ENCODE data around the gene GLT1D1.
"Not testable (repeated sequence)": the region's sequence is repeated elsewhere in the genome, so short reads cannot be mapped to it uniquely, and the experiment has no call there.

Gene GLT1D1

GRCh38 chr12:128820253-128820652 lies 33.0 kb upstream of the GLT1D1 start:
- DNase-seq (ENCODE audit: low read depth in 1 of 2, low spot score in 1 of 2): no peak

- no peak for DNase-seq (ENCODE audit: low read depth in 1 of 2, low spot score in 1 of 2)
Measured at GRCh38 chr12:128820723-128821432, 32.4 kb upstream of the GLT1D1 start.

- DNase-seq (ENCODE audit: low read depth in 1 of 2, low spot score in 1 of 2): no peak
Measured at GRCh38 chr12:128823216-128823915, 29.9 kb upstream of the GLT1D1 start.

GRCh38 chr12:128823916-128824839 lies 29.1 kb upstream of the GLT1D1 start, which contains the start of gene SLC15A4:
TSS of gene SLC15A4 (minus strand) at chr12:128823958. CDS start at chr12:128823943, 15 bp downstream.
- peak; percentile 74 to 91 for DNase-seq (ENCODE audit: low read depth in 1 of 2, low spot score in 1 of 2)

- DNase-seq (ENCODE audit: low read depth in 1 of 2, low spot score in 1 of 2): no peak
Measured at GRCh38 chr12:128825835-128826234, 27.4 kb upstream of the GLT1D1 start.

GRCh38 chr12:128827724-128828123 lies 25.6 kb upstream of the GLT1D1 start:
- no peak for DNase-seq (ENCODE audit: low read depth in 1 of 2, low spot score in 1 of 2)

GRCh38 chr12:128829861-128830504 lies 23.3 kb upstream of the GLT1D1 start:
- DNase-seq (ENCODE audit: low read depth in 1 of 2, low spot score in 1 of 2): no peak

GRCh38 chr12:128830505-128830893 lies 22.8 kb upstream of the GLT1D1 start:
- no peak for DNase-seq (ENCODE audit: low read depth in 1 of 2, low spot score in 1 of 2)

- no peak for DNase-seq (ENCODE audit: low read depth in 1 of 2, low spot score in 1 of 2)
Measured at GRCh38 chr12:128833418-128833817, 19.9 kb upstream of the GLT1D1 start.

- not testable (repeated sequence) for DNase-seq (ENCODE audit: low read depth in 1 of 2, low spot score in 1 of 2)
Measured at GRCh38 chr12:128839885-128840284, 13.4 kb upstream of the GLT1D1 start.

GRCh38 chr12:128840862-128841468 lies 12.3 kb upstream of the GLT1D1 start:
- no peak for DNase-seq (ENCODE audit: low read depth in 1 of 2, low spot score in 1 of 2)

GRCh38 chr12:128842579-128842978 lies 10.7 kb upstream of the GLT1D1 start:
- DNase-seq (ENCODE audit: low read depth in 1 of 2, low spot score in 1 of 2): no peak

- no peak for DNase-seq (ENCODE audit: low read depth in 1 of 2, low spot score in 1 of 2)
Measured at GRCh38 chr12:128843538-128843937, 9.7 kb upstream of the GLT1D1 start.

GRCh38 chr12:128844031-128844635 lies 9.1 kb upstream of the GLT1D1 start:
- no peak for DNase-seq (ENCODE audit: low read depth in 1 of 2, low spot score in 1 of 2)

- not testable (repeated sequence) for DNase-seq (ENCODE audit: low read depth in 1 of 2, low spot score in 1 of 2)
Measured at GRCh38 chr12:128846671-128847070, 6.6 kb upstream of the GLT1D1 start.

- no peak for DNase-seq (ENCODE audit: low read depth in 1 of 2, low spot score in 1 of 2)
Measured at GRCh38 chr12:128848371-128848770, 4.9 kb upstream of the GLT1D1 start.

GRCh38 chr12:128849806-128850205 lies 3.5 kb upstream of the GLT1D1 start:
- not testable (repeated sequence) for DNase-seq (ENCODE audit: low read depth in 1 of 2, low spot score in 1 of 2)

- no peak for DNase-seq (ENCODE audit: low read depth in 1 of 2, low spot score in 1 of 2)
Measured at GRCh38 chr12:128850400-128850799, 2.9 kb upstream of the GLT1D1 start.

GRCh38 chr12:128851429-128851828 lies 1.8 kb upstream of the GLT1D1 start:
- DNase-seq (ENCODE audit: low read depth in 1 of 2, low spot score in 1 of 2): not testable (repeated sequence)

- no peak for DNase-seq (ENCODE audit: low read depth in 1 of 2, low spot score in 1 of 2)
Measured at GRCh38 chr12:128852026-128852698, 1.1 kb upstream of the GLT1D1 start.

All from stimulated activated CD4-positive, alpha-beta T cell treated with anti-CD3 and anti-CD28 coated beads, Interleukin-15, amount 100 ng/mL, for 1 hour (primary cell).